Midbrain (tissue), 1 donor: Measurements from ENCODE around the gene RADIL.
A peak's percentile ranks its signal among the peaks of the same experiment; 100 is the strongest.
"Not testable (repeated sequence)": the region's sequence is repeated elsewhere in the genome, so short reads cannot be mapped to it uniquely, and the experiment has no call there.

Experiments
- DNase-seq: peaks from one replicate; lab custom pipeline; 2025; lab: John Stamatoyannopoulos, UW

Gene RADIL

GRCh38 chr7:4808565-4808964 lies 75.0 kb downstream of the RADIL start:
- no peak for DNase-seq

DNA sequence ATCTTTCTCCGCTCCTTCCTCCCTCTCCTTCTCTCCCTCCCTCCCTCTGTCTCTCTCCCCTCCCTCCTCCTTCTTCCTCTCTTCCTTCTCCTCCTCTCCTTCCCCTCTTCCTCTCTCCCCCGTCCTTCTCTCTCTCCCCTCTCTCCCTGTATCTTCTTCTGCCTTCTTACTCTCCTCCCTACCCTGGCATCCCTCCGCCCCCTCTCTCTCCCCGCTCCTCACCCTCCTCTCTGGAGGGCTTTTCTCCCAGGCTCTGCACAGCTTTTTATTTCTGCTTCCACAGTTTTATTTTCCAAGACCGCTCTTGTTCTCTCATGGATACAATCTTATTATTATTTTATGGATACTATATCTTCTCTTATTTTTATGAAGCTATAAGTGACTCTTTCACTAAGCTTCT lies 75.5 kb downstream of the RADIL start:
- no peak for DNase-seq

GRCh38 chr7:4807598-4808016 lies 75.9 kb downstream of the RADIL start:
- no peak for DNase-seq

DNA sequence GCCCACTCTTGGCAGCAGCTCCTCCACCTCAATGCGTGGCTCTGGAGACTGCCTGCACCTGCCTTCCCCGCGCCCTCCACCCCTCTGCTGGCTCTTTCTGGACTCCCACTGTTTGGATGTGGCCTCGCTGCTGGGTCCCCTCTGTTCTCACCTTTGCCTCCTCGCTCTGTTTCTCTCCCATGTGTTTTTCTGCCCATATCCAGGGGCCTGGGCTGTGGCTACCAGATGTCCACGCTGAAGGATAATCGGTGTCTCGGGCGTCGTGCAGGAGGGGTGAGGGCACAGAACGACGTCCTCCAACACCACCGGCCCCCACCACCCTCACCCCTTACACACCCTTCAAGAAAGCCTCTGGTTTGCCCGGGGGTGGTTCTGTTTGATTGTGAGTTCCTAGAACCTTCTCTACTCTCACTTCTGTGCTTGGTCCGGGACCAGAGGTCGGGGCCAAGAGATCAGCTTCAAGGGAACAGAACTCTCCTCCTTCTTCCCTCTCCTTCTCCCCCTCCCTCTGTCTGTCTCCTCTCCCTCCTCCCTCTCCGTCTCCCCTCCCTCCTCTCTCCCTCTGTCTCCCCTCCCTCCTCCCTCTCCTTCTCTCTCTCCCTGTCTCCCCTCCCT lies 76.4 kb downstream of the RADIL start:
- DNase-seq, result no peak

GRCh38 chr7:4805984-4806300 lies 77.6 kb downstream of the RADIL start:
- no peak for DNase-seq

DNA sequence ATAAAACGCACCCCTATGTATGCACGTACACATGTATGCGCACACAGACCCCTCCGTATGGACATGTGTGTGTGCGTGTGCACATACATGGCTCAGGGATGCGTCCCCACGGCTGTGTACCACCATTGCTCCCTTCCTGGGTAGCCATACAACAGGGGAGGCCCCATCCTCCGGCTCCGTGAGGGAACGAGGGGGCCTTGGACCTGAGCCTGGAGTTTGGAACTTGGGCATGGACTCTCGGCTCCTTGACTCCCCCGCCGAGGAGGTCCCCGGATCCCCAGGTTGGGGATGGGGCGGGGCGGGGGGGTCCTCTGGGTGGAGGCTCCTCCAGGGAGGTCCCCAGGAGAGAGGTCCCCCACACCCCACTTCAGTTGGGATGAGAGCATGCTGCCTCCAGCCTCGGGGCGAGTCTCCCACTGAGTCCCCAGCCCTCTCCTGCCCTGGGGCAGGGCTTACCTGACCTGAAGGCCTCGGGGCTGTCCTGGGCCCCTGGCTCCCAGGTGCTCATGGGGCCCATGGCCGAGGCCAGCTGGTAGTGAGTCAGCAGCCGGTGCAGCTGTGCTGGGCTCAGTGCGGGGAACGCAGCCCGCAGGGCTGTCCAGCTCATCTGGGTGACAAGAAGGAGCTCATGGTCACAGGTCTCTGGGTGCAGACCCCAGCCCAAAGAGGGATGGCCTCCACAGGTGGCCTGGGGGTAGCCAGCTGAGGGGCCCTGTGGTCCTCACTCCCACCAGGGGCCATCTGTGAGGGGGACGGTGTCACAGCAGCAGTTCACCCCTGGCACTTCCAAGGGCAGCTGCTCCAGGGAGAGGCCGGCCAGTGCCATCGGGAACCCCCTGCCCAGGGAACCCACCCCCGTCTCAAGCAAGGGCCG lies 78.2 kb downstream of the RADIL start:
- no peak for DNase-seq

DNA sequence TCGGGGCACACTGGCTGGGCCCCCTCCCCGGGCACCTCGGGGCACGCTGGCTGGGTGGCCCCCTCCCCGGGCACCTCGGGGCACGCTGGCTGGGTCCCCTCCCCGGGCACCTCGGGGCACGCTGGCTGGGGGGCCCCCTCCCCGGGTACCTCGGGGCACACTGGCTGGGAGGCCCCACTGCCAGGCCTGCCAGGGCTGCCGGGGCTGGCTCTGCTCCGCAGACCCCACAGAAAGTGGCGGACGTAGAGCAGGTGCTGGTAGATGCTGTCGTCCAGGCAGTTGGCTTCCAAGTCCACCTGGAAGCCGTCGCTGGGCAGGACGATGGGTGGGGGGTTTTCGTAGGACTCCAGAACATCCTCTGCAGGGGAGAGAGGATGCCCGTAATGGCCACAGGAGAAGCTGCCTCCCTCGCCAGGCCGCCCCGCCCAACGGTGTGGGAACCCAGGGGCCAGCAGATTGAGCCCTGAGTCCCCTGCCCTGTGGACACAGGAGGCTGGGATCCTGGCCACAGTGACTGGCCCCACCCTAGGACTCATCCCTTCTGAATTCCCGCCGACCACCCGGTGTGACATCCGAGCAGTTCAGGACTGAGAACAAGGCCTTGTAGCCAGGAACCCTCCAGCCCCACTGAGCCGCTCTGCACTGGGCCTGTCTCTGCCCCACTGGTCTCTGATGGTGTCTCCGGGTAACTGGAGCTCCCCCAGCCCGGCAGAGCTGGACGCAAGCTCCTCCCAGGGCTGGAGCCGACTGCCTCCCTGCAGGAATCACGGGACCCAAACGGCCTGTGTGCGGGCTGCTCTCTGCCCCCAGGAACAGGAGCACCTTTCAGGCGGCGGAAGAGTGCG lies 79.9 kb downstream of the RADIL start:
- no peak for DNase-seq

GRCh38 chr7:4802577-4802976 lies 80.9 kb downstream of the RADIL start:
- not testable (repeated sequence) for DNase-seq

DNA sequence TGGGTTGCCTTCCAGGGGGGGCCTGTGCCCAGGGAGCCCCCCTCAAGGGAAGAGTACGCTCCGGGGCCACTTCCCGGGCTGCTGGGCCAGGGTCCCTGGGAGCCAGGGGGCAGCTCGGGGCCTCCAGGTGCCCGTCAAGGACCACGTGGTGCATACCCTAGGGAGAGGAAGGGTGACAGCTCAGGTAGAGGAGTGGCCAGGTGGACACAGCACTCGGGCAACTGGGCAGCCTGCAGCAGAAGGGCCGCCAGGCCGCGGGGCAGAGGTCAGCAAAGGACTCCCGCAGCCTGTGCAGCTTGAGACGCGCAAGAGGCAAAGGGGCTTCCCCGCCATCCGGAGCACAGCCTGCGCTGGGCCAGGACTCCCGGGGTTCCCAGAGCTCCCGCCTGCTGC lies 81.7 kb downstream of the RADIL start:
- DNase-seq, result no peak

DNA sequence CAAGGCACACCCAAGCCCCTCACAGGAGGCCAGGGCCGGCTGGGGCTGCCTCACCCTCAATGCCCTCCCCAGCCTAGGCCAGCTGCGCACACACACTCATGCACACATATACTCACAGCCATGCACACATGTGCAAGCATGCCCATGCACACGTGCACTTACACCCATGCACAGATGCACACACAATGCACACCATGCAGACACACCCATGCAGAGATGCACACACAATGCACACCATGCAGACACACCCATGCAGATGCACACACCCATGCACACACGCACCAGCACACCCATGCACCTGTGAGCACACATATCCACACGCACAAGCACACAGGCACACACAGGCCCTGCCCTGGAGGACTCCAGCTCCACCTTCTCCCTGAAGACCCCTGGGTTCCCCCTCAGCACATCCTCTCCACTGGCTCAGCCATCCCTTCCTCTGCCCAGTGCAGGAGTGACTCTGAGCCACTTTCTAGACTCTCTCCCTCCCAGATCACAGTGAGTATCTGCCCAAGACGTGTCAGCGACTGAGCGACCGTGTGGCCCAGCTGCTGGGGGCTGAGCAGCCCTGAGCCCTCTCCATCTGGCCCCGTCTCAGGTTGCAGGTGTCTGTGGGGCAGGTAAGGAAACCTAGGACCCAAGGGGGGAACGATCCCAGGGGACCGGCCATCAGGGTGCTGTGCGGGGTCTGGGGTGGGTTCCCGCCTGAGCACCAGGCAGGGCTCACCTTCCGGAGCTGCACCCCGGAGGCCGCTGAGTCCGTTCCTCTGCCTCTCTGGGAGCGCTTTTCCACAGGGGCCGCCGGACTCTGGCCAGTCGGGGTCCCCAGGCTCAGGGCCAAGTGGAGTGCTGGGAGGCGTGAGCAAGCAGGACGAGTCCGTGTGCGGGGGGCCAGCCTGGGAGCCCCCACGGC lies 82.3 kb downstream of the RADIL start:
- no peak for DNase-seq

DNA sequence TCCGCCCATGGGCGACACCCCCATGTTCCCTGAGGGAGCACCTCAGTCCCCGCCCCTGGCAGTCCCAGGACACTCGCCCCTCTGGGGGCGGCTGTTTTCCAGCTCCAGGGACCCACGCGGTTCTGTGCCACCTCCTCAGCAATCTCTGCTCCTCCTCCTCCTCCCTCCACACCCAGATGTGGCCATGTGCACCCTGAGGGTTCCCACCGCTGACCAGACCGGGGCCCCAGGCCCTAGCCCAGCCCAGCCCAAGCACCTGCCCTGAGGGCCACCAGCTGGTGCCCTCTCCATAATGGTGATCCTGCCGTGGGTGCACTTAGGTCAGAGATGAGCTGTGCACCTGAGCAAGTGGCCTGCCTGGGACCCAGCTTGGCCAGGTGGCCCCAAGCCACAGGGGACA lies 83.0 kb downstream of the RADIL start:
- DNase-seq, result no peak

- no peak for DNase-seq
Observed at GRCh38 chr7:4799508-4800268, 83.8 kb downstream of the RADIL start.

DNA sequence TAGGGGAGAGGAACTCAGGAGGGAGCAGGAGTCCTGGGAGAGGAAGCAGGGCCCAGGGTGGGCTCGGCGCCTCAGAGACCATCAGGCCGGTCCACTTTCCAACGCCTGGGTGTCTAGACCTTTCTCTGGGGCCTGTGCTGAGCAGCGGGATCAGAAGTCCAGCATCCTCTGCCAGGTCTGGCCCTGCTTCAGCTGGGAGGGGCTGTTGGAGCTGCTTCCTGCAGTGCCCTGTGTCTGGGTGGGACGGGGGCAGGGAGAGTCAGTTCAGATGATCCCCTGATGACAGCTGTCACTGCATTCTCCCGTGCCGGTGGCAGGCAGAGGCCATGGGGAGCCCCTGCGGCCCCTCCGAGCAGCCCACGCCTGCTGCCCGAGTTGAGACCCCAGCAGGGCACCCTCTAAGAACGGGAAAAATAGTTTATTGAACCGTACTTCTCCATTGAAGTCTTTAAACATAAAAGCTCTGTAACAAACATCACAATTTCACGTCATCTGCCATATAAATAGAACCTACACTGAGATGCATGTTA lies 84.7 kb downstream of the RADIL start:
- DNase-seq, result no peak

DNA sequence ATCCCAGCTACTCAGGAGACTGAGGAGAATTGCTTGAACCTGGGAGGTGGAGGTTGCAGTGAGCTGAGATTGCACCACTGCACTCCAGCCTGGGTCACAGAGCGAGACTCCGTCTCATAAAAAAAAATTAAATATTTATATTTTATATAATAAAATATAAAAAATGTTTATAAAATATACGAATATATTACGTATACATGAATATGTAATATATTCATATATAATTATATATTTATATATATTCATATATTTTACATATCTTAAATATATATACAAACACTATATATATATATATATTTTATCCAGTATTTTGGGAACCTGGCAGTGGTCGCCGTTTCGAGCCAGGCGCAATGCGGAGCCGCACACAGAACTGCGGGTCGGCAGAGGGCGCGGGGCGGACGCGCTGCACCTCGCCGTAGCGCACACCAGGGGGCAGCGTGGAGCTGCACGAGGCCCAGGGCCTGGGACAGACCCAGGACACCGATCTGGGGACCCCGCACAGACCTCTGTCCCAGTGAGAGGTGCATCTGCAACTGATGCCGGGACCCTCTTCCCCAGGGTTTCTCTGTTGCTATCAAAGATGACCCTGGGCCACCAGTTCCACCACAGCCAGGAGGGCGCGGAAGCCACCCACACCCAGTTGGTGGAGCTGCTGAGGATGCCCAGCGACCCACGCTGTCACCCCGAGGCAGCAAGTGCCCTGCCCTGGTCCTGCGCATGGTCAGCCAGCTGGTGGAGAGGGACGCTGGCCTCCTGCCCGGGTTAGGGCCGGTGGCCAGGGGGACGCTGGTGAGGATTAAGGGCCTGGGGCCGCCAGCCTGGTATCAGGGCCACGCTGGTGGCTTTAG lies 85.4 kb downstream of the RADIL start:
- DNase-seq, result peak; percentile 50

- no peak for DNase-seq
Observed at GRCh38 chr7:4796453-4796852, 87.1 kb downstream of the RADIL start.

DNA sequence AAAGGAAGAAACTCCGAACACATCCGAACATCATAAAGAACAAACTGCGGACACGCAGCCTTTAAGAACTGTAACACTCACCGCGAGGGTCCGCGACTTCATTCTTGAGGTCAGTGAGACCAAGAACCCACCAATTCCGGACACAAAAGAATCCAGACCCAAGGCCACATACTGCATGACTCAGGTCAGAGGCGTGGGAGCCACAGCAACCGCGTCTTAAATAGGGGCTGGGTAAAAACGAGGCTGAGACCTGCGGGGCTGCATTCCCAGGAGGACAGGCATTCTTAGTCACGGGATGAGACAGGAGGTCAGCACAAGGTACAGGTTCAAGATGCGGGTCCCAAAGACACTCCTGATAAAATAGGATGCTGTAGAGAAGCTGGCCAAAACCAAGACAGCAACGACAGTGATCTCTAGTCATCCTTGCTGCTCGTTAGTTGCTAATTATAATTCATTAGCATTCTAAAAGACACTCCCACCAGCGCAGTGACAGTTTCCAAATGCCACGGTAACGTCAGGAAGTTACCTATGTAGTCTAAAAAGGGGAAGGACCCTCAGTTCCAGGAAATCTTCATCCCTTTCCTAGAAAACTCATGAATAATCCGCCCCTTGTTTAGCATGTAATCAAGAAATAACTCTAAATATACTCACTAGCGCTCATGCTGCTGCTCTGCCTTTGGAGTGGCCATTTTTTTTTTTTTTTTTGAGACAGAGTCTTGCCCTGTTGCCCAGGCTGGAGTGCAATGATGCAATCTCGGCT lies 88.7 kb downstream of the RADIL start:
- no peak for DNase-seq

- not testable (repeated sequence) for DNase-seq
Observed at GRCh38 chr7:4794171-4794570, 89.3 kb downstream of the RADIL start.

DNA sequence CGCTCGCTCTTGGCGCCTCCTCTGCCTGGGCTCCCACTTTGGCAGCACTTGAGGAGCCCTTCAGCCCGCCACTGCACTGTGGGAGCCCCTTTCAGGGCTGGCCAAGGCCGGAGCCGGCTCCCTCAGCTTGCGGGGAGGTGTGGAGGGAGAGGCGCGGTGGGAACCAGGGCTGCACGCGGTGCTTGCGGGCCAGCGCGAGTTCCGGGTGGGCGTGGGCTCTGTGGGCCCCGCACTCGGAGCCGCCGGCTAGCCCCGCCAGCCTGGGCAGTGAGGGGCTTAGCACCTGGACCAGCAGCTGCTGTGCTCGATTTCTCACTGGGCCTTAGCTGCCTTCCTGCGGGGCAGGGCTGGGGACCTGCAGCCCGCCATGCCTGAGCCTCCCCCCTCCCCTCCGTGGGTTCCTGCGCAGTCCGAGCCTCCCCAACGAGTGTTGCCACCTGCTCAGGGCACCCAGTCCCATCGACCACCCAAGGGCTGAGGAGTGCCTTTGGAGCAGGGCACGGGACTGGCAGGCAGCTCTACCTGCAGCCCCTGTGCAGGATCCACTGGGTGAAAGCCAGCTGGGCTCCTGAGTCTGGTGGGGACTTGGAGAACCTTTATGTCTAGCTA lies 90.0 kb downstream of the RADIL start:
- not testable (repeated sequence) for DNase-seq
